OCI-LY1 (cell line): ENCODE results near the gene KRTAP10-8.

Experiments
- H2AFZ ChIP-seq: fragments of 200-600 bp; sonication (generic), shearing (Covaris generic); 2 replicates; pipeline ENCODE4 v1.6.0; 2014; ENCODE audit warnings: antibody characterized with exemption, mild to moderate bottlenecking, low read length
- H3F3A ChIP-seq: fragments of 200-600 bp; sonication (generic), shearing (Covaris generic); 2 replicates; pipeline ENCODE4 v1.6.0; 2014; ENCODE audit warnings: mild to moderate bottlenecking, antibody characterized with exemption, low read length, moderate library complexity; ENCODE audit not compliant: insufficient read depth
- H3K27ac ChIP-seq: fragments of 200-600 bp; sonication (generic); 2 replicates; pipeline ENCODE4 v1.5.1; 2014; ENCODE audit warnings: low read length, mixed run types, mild to moderate bottlenecking, low read depth; ENCODE audit not compliant: poor library complexity, severe bottlenecking
- H3K27me3 ChIP-seq: fragments of 200-600 bp; sonication (generic); 2 replicates; pipeline ENCODE4 v1.6.0; 2014; ENCODE audit warnings: antibody characterized with exemption, mild to moderate bottlenecking, low read length, moderate library complexity; ENCODE audit not compliant: insufficient read depth
- H3K36me3 ChIP-seq: fragments of 200-600 bp; sonication (generic); 2 replicates; pipeline ENCODE4 v1.6.1; 2014; ENCODE audit warnings: mild to moderate bottlenecking, antibody characterized with exemption, low read length, moderate library complexity, mixed read lengths; ENCODE audit not compliant: insufficient read depth
- H3K4me1 ChIP-seq: fragments of 200-600 bp; sonication (generic); 2 replicates; pipeline ENCODE4 v1.5.1; 2014; ENCODE audit warnings: mild to moderate bottlenecking, low read length, moderate library complexity; ENCODE audit not compliant: insufficient read depth, severe bottlenecking
- H3K4me2 ChIP-seq: fragments of 200-600 bp; sonication (generic), shearing (Covaris generic); 2 replicates; pipeline ENCODE4 v1.6.1; 2014; ENCODE audit warnings: low read length
- H3K4me3 ChIP-seq: fragments of 200-600 bp; sonication (generic); 2 replicates; pipeline ENCODE4 v1.5.1; 2014; ENCODE audit warnings: low read length, low read depth, mild to moderate bottlenecking, mixed read lengths; ENCODE audit not compliant: poor library complexity, severe bottlenecking
- H3K79me2 ChIP-seq: fragments of 200-600 bp; shearing (Covaris generic); 2 replicates; pipeline ENCODE4 v1.6.1; 2016; ENCODE audit warnings: mixed run types, low read length, mixed read lengths; ENCODE audit not compliant: insufficient read depth
- H3K9ac ChIP-seq: fragments of 200-600 bp; sonication (generic), shearing (Covaris generic); 2 replicates; pipeline ENCODE4 v1.6.1; 2014; ENCODE audit warnings: mild to moderate bottlenecking, low read length, mixed read lengths
- H3K9me2 ChIP-seq: fragments of 200-600 bp; sonication (generic), shearing (Covaris generic); 2 replicates; pipeline ENCODE4 v1.6.1; 2014; ENCODE audit warnings: low read depth, mild to moderate bottlenecking, low read length, mixed read lengths
- H3K9me3 ChIP-seq: fragments of 200-600 bp; shearing (Covaris generic); 2 replicates; pipeline ENCODE4 v1.6.1; 2014; ENCODE audit warnings: low read length, mixed read lengths
- H4K20me1 ChIP-seq: fragments of 200-600 bp; sonication (generic), shearing (Covaris generic); 2 replicates; pipeline ENCODE4 v1.6.0; 2016; ENCODE audit warnings: mild to moderate bottlenecking, low read length; ENCODE audit not compliant: insufficient read depth
- EZH2 ChIP-seq: fragments of 200-600 bp; sonication (generic), shearing (Covaris generic); IDR thresholded peaks from 2 replicates; pipeline ENCODE4 v1.8.0; 2017; ENCODE audit warnings: borderline replicate concordance, mixed run types, mild to moderate bottlenecking, antibody characterized with exemption, low read length, moderate library complexity, mixed read lengths
- TF ChIP-seq, protein P1 (sequence below): fragments of 200-600 bp; sonication (generic), shearing (Covaris generic); IDR thresholded peaks from 2 replicates; pipeline ENCODE4 v1.5.1; 2017; ENCODE audit warnings: mild to moderate bottlenecking, antibody characterized with exemption, low read length, moderate library complexity, mixed read lengths

KRTAP10-8 gene

GRCh38 chr21:44602463-44602850, 9.4 kb upstream of the KRTAP10-8 start:
- Histone ChIP-seq H3K36me3 (no peaks in the 10 kb centered on the region), H3K9ac (no peak overlapping the region), H3K4me1 (no peaks in the 10 kb centered on the region), H4K20me1 (no peaks in the 10 kb centered on the region), H3F3A (no peaks in the 10 kb centered on the region), H3K9me2 (no peaks in the 10 kb centered on the region), H3K9me3 (no peaks in the 10 kb centered on the region), H3K4me2 (no peak overlapping the region), H3K4me3 (no peak overlapping the region), H3K79me2 (no peaks in the 10 kb centered on the region), H2AFZ (no peak overlapping the region), H3K27ac (no peak overlapping the region), H3K27me3 (no peaks in the 10 kb centered on the region)
- TF ChIP-seq EZH2 = no peak
- TF ChIP-seq, protein P1, sequence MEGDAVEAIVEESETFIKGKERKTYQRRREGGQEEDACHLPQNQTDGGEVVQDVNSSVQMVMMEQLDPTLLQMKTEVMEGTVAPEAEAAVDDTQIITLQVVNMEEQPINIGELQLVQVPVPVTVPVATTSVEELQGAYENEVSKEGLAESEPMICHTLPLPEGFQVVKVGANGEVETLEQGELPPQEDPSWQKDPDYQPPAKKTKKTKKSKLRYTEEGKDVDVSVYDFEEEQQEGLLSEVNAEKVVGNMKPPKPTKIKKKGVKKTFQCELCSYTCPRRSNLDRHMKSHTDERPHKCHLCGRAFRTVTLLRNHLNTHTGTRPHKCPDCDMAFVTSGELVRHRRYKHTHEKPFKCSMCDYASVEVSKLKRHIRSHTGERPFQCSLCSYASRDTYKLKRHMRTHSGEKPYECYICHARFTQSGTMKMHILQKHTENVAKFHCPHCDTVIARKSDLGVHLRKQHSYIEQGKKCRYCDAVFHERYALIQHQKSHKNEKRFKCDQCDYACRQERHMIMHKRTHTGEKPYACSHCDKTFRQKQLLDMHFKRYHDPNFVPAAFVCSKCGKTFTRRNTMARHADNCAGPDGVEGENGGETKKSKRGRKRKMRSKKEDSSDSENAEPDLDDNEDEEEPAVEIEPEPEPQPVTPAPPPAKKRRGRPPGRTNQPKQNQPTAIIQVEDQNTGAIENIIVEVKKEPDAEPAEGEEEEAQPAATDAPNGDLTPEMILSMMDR = no peak

DNA sequence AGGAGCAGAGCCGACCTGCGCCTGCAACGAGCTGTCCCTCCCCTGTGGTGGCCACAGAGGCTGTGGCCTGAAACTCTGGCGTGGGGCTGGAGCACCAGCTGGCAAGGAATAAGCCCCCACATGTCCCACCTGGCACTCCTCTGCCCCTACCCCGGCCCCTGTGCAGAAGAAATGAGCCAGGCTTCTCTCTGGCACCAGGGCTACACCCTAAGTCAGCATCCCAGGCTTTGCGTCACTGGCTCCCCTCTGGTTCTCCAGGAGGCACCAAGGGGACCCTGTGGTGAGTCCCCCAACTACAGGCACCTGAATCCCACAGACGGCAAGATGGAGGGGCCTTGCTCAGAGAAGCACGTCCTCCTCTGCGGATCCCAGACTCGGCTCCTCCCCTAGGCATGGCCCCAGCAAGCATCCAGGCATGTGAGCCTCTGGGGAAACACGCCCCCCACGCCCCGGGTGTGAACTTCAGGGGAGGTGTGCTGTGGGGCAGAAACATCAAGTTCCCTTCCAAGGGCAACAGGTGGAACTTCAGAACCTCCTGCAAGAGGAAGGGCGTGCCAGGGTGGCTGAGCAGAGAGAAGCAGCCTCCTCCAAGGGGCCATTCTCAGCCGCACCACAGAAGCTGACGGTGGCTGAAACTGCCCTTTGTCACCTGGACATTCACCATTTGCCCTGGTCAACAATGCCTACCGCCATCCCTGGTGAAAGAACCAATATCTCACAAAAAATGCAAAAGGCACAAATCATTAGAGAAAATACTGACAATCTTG, 8.6 kb upstream of the KRTAP10-8 start:
- Histone ChIP-seq H2AFZ (no peak overlapping the region), H3K4me3 (no peak overlapping the region)
- TF ChIP-seq EZH2 = no peak
- TF ChIP-seq, protein P1 = no peak

DNA sequence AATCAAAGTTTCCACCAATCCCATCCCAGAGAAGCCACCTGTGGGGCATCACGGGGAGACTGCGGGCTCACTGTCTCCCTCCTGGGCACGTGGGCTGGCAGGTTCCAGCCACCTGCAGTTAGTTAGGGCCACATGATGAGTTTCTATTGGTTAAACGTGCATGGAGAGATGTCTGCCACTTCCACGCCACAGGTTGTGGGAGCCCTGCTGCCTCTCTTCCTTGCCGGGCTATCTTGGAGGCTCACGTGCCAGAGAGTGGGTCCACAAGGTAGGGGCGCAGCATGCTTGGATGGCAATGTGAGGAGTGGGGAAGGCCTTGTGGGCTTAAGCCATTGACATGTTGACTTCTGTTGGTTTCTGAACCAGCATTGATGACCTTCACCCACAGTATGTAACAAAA, 8.0 kb upstream of the KRTAP10-8 start:
- no peak for TF ChIP-seq EZH2
- TF ChIP-seq, protein P1 = no peak
- no peaks in the 10 kb centered on the region for H3K9me3 ChIP-seq

More for the DNA sequence above, 8.6 kb upstream of the KRTAP10-8 start:
- Histone ChIP-seq H3K9me3 (no peaks in the 10 kb centered on the region), H3K27me3 (no peaks in the 10 kb centered on the region), H3K4me2 (no peak overlapping the region), H3K4me1 (no peaks in the 10 kb centered on the region), H3K36me3 (no peaks in the 10 kb centered on the region), H3K27ac (no peak overlapping the region), H3K9ac (no peak overlapping the region), H3K79me2 (no peaks in the 10 kb centered on the region), H4K20me1 (no peaks in the 10 kb centered on the region), H3K9me2 (no peaks in the 10 kb centered on the region), H3F3A (no peaks in the 10 kb centered on the region)

More for the DNA sequence above, 8.0 kb upstream of the KRTAP10-8 start:
- Histone ChIP-seq H2AFZ (no peak overlapping the region), H3K36me3 (no peaks in the 10 kb centered on the region), H3K27ac (no peak overlapping the region), H3F3A (no peaks in the 10 kb centered on the region), H3K9ac (no peak overlapping the region), H3K4me2 (no peak overlapping the region), H3K4me3 (no peak overlapping the region), H3K9me2 (no peaks in the 10 kb centered on the region), H3K4me1 (no peaks in the 10 kb centered on the region), H3K27me3 (no peaks in the 10 kb centered on the region), H3K79me2 (no peaks in the 10 kb centered on the region), H4K20me1 (no peaks in the 10 kb centered on the region)
